GM21576 (cell line): ENCODE data around the gene C3orf20.

Experiments used
- ATAC-seq: cut with Tn5 transposase; IDR thresholded peaks from one replicate; pipeline ENCODE4 v1.9.1; 2021; ENCODE audit warnings: mild to moderate bottlenecking, moderate library complexity; ENCODE audit not compliant: unreplicated experiment

Gene C3orf20

DNA sequence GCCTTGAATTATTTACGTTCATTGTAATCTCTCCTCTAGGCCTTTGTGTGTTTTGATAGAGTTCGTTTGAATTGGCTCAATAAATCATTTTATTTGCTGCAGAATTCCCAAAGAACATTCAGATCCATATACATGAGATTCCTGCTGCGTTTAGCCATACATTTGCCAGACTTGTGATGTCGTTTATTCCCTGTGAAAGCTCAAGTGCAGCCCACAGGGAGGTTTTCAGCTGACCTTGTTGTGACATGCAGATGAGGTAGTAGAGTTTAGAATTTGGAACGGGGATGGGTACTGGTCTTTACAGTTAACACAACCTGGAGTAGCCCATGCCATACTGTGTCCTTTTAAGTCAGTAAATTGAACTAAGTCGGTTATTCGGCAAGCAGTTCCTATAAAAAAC is at the start of gene C3orf20:
Gene C3orf20 (plus strand): TSS at position 301 of the 400 bp plus-strand sequence. CDS start 7,573 bp downstream, outside the sequence.
- no peak for ATAC-seq

GRCh38 chr3:14625443-14625842 is 49.5 kb upstream of the C3orf20 start:
- ATAC-seq = no peak

DNA sequence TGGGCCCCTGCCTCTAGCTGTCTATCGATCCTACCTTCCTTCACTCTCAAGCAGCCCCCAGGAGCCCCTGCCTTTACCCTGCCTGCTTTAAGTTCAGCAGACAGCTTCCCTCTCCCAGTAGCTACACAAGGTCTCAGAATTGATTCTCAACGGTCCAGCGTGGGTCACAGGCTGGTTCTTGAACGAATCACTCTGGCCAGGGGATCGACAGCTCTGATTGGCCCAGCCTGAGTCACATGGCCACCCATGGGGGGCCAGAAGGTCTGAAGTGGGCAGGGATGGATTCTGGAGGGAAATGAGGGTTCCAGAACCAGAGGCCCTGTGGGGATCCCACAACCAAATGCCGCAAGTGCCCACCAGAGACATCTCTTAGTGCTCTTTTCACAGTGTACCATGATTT is 47.1 kb upstream of the C3orf20 start:
- no peak for ATAC-seq

- no peak for ATAC-seq
These were observed 46.5 kb upstream of the C3orf20 start for GRCh38 chr3:14628406-14628805.

DNA sequence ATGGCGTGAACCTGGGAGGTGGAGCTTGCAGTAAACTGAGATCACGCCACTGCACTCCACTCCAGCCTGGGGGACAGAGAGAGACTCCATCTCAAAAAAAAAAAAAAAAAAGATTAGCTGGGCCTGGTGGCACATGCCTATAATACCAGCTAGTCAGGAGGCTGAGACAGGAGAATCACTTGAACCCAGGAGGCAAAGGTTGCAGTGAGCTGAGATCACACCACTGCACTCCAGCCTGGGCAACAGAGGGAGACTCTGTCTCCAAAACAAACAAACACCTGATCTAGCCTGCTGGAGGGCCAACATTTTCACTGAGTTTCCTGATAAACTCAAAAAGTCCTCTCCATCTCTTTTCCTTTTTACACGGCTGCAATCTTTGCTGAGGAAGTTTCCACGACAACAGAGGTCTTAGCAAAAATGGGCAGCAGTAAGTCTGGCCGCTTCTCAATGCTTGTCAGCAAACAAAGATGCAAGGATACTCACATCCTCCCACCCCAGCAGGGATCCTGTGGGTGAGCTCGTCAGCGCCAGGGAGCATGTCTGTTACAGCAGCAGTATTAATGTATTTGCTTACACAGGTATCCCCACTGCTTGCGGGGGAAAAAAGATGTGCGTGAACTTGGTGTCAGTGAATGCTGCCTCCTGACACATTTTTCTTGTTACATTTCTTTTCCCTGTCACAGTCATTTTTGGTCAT is 44.4 kb upstream of the C3orf20 start:
- no peak for ATAC-seq

GRCh38 chr3:14631101-14631497 is 43.8 kb upstream of the C3orf20 start:
- no peak for ATAC-seq

GRCh38 chr3:14631687-14632441 is 43.1 kb upstream of the C3orf20 start:
- ATAC-seq = no peak

DNA sequence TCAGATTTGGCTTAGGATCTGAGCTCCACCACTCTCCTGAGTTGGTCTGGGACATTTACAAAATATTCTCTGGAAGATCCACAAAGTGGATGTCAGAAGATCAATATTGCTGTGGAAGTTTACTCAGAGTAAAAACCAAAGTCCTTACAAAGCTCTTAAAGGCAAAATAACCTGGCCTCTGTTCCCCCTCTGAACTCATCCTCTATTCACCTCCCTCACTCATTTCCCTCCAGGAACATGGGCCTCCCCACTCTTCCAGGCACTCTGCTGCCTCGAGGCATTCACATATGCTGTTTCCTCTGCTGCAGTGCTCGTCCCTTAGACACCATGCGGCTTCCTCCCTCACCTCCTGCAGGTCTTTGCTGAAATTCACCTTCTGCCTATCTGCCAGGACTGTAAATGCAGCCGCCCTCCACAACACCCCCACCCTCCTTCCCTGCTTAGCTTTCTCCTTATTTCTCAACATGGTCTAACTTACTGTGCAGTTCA is 42.5 kb upstream of the C3orf20 start:
- ATAC-seq = no peak

DNA sequence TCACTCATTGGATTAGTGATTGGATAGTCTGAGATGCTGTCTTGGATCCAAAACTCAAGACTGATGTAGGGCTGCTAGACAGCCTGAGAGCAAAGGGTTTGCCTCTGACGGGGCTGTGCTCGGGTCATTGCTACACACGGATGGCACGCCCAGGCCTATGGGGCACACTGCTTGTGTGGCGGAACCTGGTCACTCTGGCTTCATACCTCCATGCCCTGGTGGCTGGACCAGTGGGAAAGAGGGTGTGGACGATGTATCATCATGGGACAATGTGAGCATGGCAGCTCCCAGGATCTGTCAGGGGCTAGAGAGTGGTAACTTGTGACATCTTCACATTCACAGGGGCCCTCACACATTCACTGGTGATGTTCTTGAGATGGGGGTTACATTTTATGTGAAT is 41.5 kb upstream of the C3orf20 start:
- ATAC-seq = no peak

GRCh38 chr3:14633819-14634424 is 41.0 kb upstream of the C3orf20 start:
- no peak for ATAC-seq

GRCh38 chr3:14634763-14635400 is 40.1 kb upstream of the C3orf20 start:
- ATAC-seq = no peak

DNA sequence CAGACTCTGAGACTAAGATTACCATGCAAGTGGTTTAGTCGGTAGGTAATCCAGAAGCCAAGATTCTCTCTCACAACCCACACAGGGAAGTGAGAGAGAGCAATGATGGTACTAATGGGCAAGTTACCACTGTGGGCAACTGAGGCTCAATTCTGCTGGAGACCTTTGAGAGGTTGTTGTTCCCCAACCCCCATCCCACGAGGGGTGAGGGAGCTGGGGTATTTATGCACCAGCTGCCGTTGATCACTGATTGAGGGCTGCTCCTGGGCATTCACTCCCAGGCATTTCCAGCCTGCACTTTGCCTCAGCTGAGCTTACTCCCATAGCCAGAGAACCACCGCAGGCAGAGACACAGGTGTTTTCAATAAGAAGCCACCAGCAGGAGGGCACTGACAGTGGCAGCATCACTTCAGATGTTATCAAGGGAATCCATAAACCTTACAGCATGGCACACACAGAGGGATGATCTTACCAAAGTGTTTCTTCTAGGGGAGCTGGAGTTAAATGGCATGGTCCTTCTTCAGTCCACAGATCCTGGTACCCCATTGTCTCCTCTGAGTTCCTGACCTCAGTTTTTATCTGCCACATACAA is 38.3 kb upstream of the C3orf20 start:
- no peak for ATAC-seq

DNA sequence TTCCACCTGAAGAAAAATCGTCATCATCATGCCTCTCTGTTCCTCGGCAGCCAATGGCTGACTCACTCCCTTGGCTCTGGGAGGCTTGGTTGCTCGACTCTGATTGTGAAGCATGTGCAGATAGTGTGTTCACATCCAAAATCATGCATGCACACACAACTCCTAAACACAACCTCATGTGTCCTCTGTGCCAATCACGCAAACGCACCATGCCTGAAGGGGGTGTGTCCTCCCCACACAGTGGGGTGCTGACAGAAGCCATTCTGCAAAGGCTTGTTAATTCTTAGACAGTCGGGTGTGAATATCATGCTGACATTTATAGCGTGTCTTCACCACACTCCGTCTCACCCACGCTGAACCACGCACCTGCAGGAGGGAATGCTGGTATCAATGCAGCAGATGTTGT is 34.8 kb upstream of the C3orf20 start:
- no peak for ATAC-seq

DNA sequence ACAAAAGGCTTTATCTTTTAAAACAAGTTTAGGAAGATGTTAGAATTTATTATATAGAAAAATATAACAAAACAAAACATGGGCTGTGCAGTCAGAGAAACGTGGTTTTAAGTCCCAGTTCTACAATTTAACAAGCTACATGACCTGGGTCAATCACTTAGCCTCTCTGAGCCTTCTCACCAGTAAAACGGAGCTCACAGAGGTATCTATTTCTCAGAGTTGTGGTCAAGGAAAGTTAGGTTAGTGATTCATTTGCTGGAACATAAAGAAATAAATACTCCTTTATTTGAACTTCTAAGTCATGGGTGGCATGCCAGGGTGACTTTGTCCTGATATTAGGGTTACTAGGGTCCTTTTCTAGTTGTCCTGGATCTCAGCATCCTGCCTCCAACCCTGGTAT is 34.2 kb upstream of the C3orf20 start:
- no peak for ATAC-seq

GRCh38 chr3:14641346-14641745 is 33.6 kb upstream of the C3orf20 start:
- ATAC-seq = no peak

DNA sequence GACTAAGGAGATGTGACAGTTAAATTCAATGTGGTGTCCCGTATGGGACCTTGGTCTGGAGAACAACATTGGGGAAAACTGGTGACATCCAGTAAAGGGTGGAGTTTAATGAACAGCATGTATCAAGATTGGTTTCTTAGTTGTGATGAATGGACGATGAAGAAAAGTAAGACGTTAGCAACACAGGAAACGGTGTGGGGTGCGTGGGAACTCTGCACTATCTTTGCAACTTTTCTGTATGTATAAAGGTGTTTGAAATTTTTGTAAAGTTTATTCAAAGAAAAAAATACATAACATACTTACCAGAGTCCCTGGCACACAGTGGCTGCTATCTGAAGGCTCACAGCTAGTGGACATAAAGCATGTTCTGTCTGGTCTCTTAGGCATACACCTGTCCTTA is 29.5 kb upstream of the C3orf20 start:
- no peak for ATAC-seq

GRCh38 chr3:14646131-14646573 is 28.8 kb upstream of the C3orf20 start:
- ATAC-seq = no peak

GRCh38 chr3:14646589-14647413 is 28.1 kb upstream of the C3orf20 start:
- no peak for ATAC-seq

DNA sequence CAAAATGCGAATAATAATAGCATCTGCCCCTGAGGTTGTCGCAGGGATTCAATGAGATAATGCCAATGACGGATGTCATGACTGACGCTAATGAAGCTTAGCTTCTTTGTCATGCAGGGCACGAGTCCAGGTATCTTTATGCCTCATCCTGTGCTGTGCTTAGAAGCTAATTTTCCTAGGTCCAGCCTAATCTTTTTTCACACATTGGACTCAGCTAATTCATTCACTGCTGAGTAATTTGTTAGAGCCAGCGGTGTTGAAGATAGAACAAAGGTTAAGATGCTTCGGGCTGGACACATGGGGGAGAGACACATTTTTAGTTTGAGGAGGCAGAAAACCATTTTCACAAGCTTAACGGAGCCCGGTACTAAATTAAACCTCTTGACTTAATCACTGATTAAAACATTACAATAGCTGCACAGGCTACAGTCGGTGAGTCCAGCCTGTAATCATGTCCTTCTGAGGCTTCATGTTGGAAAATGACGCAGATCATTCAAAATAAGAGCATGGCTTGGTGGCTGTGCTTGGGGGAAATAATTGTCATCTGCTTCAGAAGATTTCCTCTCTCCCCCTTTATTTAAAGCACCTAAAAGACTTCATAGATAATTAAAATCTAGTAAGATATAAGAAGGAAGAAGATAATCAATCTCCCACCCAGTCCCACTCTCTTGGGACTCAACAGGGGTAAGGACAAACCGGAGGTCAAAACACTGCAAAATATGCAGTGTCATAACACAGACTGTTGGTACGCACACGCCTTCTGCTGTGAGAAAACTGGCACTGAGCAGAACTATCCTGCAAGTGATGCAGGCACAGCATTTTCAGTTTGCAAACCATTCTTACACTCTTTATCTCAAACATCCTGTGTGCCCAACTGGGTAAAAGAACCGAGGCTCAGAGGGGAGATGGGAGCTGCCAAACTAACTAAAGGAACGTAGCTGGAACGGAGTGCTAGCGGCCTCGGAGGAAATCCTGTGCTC is 26.7 kb upstream of the C3orf20 start:
- ATAC-seq = no peak
